GM21447 (cell line): Measurements from ENCODE around the gene SH2D4B.
"Not testable (repeated sequence)": the region's sequence is repeated elsewhere in the genome, so short reads cannot be mapped to it uniquely, and the experiment has no call there.

Experiments used
- ATAC-seq: cut with Tn5 transposase; IDR thresholded peaks from one replicate; pipeline ENCODE4 v1.9.1; 2021; ENCODE audit not compliant: unreplicated experiment

The SH2D4B gene

GRCh38 chr10:80523773-80524172, 13.9 kb upstream of the SH2D4B start:
- no peak for ATAC-seq

GRCh38 chr10:80524190-80524909, 13.4 kb upstream of the SH2D4B start:
- no peak for ATAC-seq

- no peak for ATAC-seq
These were observed 11.5 kb upstream of the SH2D4B start for GRCh38 chr10:80526218-80526617.

GRCh38 chr10:80526742-80527141, 11.0 kb upstream of the SH2D4B start:
- ATAC-seq, result no peak

GRCh38 chr10:80528185-80528700, 9.5 kb upstream of the SH2D4B start:
- no peak for ATAC-seq

- ATAC-seq, result no peak
These were observed 8.8 kb upstream of the SH2D4B start for GRCh38 chr10:80528901-80529300.

- ATAC-seq, result no peak
These were observed 8.1 kb upstream of the SH2D4B start for GRCh38 chr10:80529604-80530003.

GRCh38 chr10:80530251-80530650, 7.5 kb upstream of the SH2D4B start:
- peak; percentile 50 for ATAC-seq

- ATAC-seq, result no peak
These were observed 6.9 kb upstream of the SH2D4B start for GRCh38 chr10:80530816-80531215.

GRCh38 chr10:80532571-80532970, 5.1 kb upstream of the SH2D4B start:
- ATAC-seq, result no peak

- ATAC-seq, result not testable (repeated sequence)
These were observed 3.6 kb upstream of the SH2D4B start for GRCh38 chr10:80534059-80534458.

- not testable (repeated sequence) for ATAC-seq
These were observed 3.1 kb upstream of the SH2D4B start for GRCh38 chr10:80534646-80535045.

- peak; percentile 73 for ATAC-seq
These were observed 1.9 kb upstream of the SH2D4B start for GRCh38 chr10:80535671-80536360.

GRCh38 chr10:80536361-80536835, 1.3 kb upstream of the SH2D4B start:
- no peak for ATAC-seq

GRCh38 chr10:80537086-80537735, 491 bp upstream of the SH2D4B start:
- ATAC-seq, result no peak

GRCh38 chr10:80538481-80539185, 931 bp downstream of the SH2D4B start:
- no peak for ATAC-seq

- no peak for ATAC-seq
These were observed 1.8 kb downstream of the SH2D4B start for GRCh38 chr10:80539421-80540031.

GRCh38 chr10:80540136-80540535, 2.4 kb downstream of the SH2D4B start:
- no peak for ATAC-seq

- no peak for ATAC-seq
These were observed 2.9 kb downstream of the SH2D4B start for GRCh38 chr10:80540618-80540980.

- peak; percentile 59 for ATAC-seq
These were observed 3.5 kb downstream of the SH2D4B start for GRCh38 chr10:80540981-80541750.
